Upper lobe of left lung (tissue), 6 donors: ENCODE results near the gene P2RX1. TPM values are rescaled to one million over a fixed set of nuclear protein-coding genes. Genes with fewer than 3 reads are reported as not detected.

ENCODE experiments used
- ATAC-seq, 2 donors: fragments of 200-7000 bp; cut with Tn5 transposase; one replicate each; pipeline ENCODE4 v1.9.1; 2022; ENCODE audit warnings: mild to moderate bottlenecking in 2 of 2, moderate library complexity in 2 of 2; ENCODE audit not compliant: low FRiP score in 2 of 2
- DNase-seq, 2 donors: peaks; one replicate each; pipeline ENCODE4 v3.0.0-alpha.2; 2019 to 2020
- H3K27ac ChIP-seq, 4 donors: fragments of 200-600 bp; sonication (generic); one replicate each; pipeline ENCODE4 v1.5.1; 2016 to 2019
- H3K27me3 ChIP-seq, 4 donors: fragments of 200-600 bp; sonication (generic); one replicate each; pipeline ENCODE4 v1.5.1; 2017 to 2019
- H3K36me3 ChIP-seq, 4 donors: fragments of 200-600 bp; sonication (generic); one replicate each; pipeline ENCODE4 v1.5.1; 2016 to 2019
- H3K4me1 ChIP-seq, 4 donors: fragments of 200-600 bp; sonication (generic); one replicate each; pipeline ENCODE4 v1.5.1; 2018 to 2019
- H3K4me3 ChIP-seq, 4 donors: fragments of 200-600 bp; sonication (generic); one replicate each; pipeline ENCODE4 v1.5.1; 2017 to 2019; ENCODE audit warnings: mild to moderate bottlenecking in 2 of 4, moderate library complexity in 1 of 4
- H3K9me3 ChIP-seq, 4 donors: fragments of 200-600 bp; sonication (generic); one replicate each; pipeline ENCODE4 v1.5.1; 2018 to 2019
- EP300 ChIP-seq, 4 donors: sonication (generic); formaldehyde crosslinking; IDR thresholded peaks; one replicate each; pipeline ENCODE4 v1.5.1; 2017; ENCODE audit warnings: antibody characterized with exemption in 4 of 4, control low read depth in 2 of 4
- POLR2A ChIP-seq, 4 donors: fragments of 450-650 bp; IDR thresholded peaks; one replicate each; pipeline ENCODE4 v1.5.1; 2016 to 2017; ENCODE audit warnings: antibody characterized with exemption in 4 of 4, mild to moderate bottlenecking in 2 of 4
- POLR2AphosphoS5 ChIP-seq, 2 donors: sonication (generic); formaldehyde crosslinking; IDR thresholded peaks; one replicate each; pipeline ENCODE4 v1.5.1; 2017; ENCODE audit warnings: antibody characterized with exemption in 2 of 2
- WGBS, 2 donors: methylation state at CpG; one replicate each; pipeline ENCODE4 v1.1.5; 2017 to 2018; 5-methylcytosine and 5-hydroxymethylcytosine counted together
- total RNA-seq, 6 donors: library from RNA; depleted of rRNA in 4 of 6; stranded (reverse); fragments of >200 nt in 4 of 6; gene quantifications; one replicate each; pipeline versions ENCODE4 v1.1.0 to v1.2.1, GENCODE V29; 2016 to 2021
- TF ChIP-seq, protein P1 (sequence below), 6 experiments: fragments of 450-650 bp in 4 of 6; fragments of 200-600 bp in 2 of 6; sonication (generic) in 2 of 6; IDR thresholded peaks; one replicate each; pipeline ENCODE4 v1.5.1; 2016 to 2019; ENCODE audit warnings: antibody characterized with exemption in 6 of 6
- donor health status: DM: no; HTN: no; CAD: no; lungs with moderate emphysema.
- donor health status: DM: no; HTN: yes; CAD: no; lungs with severe emphysema.

The P2RX1 gene
- total RNA-seq: 10 to 100 TPM in 2 of 6 donors, 1 to 10 TPM in 4; 3.7 to 29.9 (median 9.4) TPM

DNA sequence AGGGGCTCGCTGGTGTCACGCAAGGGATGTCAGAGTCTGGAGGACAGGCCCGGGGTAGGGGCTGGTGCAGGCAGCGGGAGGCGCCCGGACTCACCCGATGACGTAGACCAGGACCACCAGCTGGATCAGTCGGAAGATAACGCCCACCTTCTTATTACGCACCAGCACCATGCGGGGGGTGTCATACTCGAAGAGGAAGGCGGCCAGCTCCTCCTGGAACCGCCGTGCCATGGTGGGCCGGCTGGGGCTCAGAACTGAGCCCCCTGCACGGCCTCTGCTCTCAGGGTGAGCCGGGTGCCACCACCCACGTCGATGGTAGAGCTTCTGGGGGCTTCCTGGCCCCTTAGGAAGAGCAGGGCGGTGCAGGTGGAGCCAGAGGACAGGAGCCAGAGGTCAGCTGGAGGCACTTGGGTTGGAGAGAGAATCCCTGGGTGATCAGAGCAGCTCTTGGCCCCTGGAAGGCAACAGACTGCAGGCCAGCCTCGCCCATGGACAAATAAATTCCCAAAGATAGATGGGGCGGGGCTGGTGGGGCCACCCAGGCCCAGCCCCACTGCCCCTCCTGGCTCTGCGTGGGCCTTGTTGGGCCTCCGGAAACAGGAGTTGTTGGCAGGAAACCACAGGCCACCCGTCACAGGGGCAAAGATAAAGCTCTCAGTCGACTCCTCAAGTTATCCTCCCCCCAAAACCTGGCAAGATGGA is at the start of gene P2RX1:
Gene P2RX1 (minus strand): TSS at position 471 of the 702 bp plus-strand sequence. CDS start 240 bp downstream, at position 231.
- peak in 1 of 4 donors; percentile 17 for TF ChIP-seq POLR2A (IDR thresholded peaks at IDR 0.05)
- no peak for TF ChIP-seq POLR2AphosphoS5 (IDR thresholded peaks at IDR 0.05)
- TF ChIP-seq, protein P1, sequence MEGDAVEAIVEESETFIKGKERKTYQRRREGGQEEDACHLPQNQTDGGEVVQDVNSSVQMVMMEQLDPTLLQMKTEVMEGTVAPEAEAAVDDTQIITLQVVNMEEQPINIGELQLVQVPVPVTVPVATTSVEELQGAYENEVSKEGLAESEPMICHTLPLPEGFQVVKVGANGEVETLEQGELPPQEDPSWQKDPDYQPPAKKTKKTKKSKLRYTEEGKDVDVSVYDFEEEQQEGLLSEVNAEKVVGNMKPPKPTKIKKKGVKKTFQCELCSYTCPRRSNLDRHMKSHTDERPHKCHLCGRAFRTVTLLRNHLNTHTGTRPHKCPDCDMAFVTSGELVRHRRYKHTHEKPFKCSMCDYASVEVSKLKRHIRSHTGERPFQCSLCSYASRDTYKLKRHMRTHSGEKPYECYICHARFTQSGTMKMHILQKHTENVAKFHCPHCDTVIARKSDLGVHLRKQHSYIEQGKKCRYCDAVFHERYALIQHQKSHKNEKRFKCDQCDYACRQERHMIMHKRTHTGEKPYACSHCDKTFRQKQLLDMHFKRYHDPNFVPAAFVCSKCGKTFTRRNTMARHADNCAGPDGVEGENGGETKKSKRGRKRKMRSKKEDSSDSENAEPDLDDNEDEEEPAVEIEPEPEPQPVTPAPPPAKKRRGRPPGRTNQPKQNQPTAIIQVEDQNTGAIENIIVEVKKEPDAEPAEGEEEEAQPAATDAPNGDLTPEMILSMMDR (IDR thresholded peaks at IDR 0.05): no peak
- no peak for TF ChIP-seq EP300 (IDR thresholded peaks at IDR 0.05)
- 53 to 75% methylated on average over 16 to 25 of the region's 28 CpGs for WGBS, 2 donors
- H3K4me1 ChIP-seq: peaks cover 26 to 40% (median 33%) of the 10 kb centered on the region in 4 donors
- peak; percentile 73 to 79 for DNase-seq
- peak within 1 kb of the TSS; percentile 50 to 89 (median 80) for H3K27ac ChIP-seq
- ATAC-seq: peak; percentile 30 to 31
- no peaks in the 10 kb centered on the region for H3K36me3 ChIP-seq
- no peaks in the 10 kb centered on the region for H3K9me3 ChIP-seq
- H3K27me3 ChIP-seq: no peaks in the 10 kb centered on the region
- H3K4me3 ChIP-seq: peak within 1 kb of the TSS in 3 of 4 donors; percentile 23 to 38 (median 34)

- no peaks in the 10 kb centered on the region for H3K9me3 ChIP-seq
- no peaks in the 10 kb centered on the region for H3K36me3 ChIP-seq
- peaks cover 0 to 8% (median 3%) of the 10 kb centered on the region in 4 donors for H3K27me3 ChIP-seq
- H3K4me3 ChIP-seq: peak overlapping the region; percentile 7 to 72 (median 64)
- DNase-seq: peak in 1 of 2 donors; percentile 91
- 23 to 50% methylated on average over 8 to 17 of the region's 17 CpGs for WGBS, 2 donors
- peaks cover 45 to 54% (median 47%) of the 10 kb centered on the region in 4 donors for H3K4me1 ChIP-seq
- peak; percentile 80 to 86 for ATAC-seq
- peak overlapping the region; percentile 64 to 85 (median 84) for H3K27ac ChIP-seq
- TF ChIP-seq EP300 (IDR thresholded peaks at IDR 0.05) (no peak), POLR2AphosphoS5 (IDR thresholded peaks at IDR 0.05) (peak in 1 of 2 donors; percentile 64), POLR2A (IDR thresholded peaks at IDR 0.05) (peak in 1 of 4 donors; percentile 39)
- TF ChIP-seq, protein P1 (IDR thresholded peaks at IDR 0.05): peak in 1 of 6 experiments; percentile 14
Measured at GRCh38 chr17:3965118-3965800, 49.0 kb upstream of the P2RX1 start.

GRCh38 chr17:3964203-3965117 is 48.2 kb upstream of the P2RX1 start, which contains the start of gene ATP2A3:
TSS of gene ATP2A3 (minus strand) at chr17:3964437. CDS start at chr17:3964291, 146 bp downstream.
- peak within 1 kb of the TSS; percentile 64 to 85 (median 84) for H3K27ac ChIP-seq

GRCh38 chr17:3963237-3964201 is 47.3 kb upstream of the P2RX1 start:
- Histone ChIP-seq H3K4me1 (peaks cover 58 to 70% (median 62%) of the 10 kb centered on the region in 4 donors), H3K9me3 (no peaks in the 10 kb centered on the region)
- ATAC-seq: no peak

More at GRCh38 chr17:3964203-3965117, 48.2 kb upstream of the P2RX1 start, which contains the start of gene ATP2A3:
- peaks cover 53 to 62% (median 55%) of the 10 kb centered on the region in 4 donors for H3K4me1 ChIP-seq
- no peak for TF ChIP-seq POLR2AphosphoS5 (IDR thresholded peaks at IDR 0.05)
- TF ChIP-seq POLR2A (IDR thresholded peaks at IDR 0.05): peak in 2 of 4 donors; percentile 45 to 59
- WGBS, 2 donors: 0 to 1% methylated on average over 11 to 40 of the region's 92 CpGs
- peak; percentile 66 to 94 for DNase-seq
- no peaks in the 10 kb centered on the region for H3K36me3 ChIP-seq
- peak in 1 of 2 donors; percentile 69 for ATAC-seq
- H3K4me3 ChIP-seq: peak within 1 kb of the TSS; percentile 47 to 72 (median 64)
- H3K27me3 ChIP-seq: peaks cover 0 to 8% (median 3%) of the 10 kb centered on the region in 4 donors
- no peaks in the 10 kb centered on the region for H3K9me3 ChIP-seq

More at GRCh38 chr17:3963237-3964201, 47.3 kb upstream of the P2RX1 start:
- no peaks in the 10 kb centered on the region for H3K36me3 ChIP-seq
- WGBS, 2 donors: 10 to 25% methylated on average over 2 to 52 of the region's 64 CpGs
- peak overlapping the region; percentile 47 to 72 (median 64) for H3K4me3 ChIP-seq
- TF ChIP-seq EP300 (IDR thresholded peaks at IDR 0.05) (no peak), POLR2A (IDR thresholded peaks at IDR 0.05) (no peak), POLR2AphosphoS5 (IDR thresholded peaks at IDR 0.05) (peak in 1 of 2 donors; percentile 27)
- TF ChIP-seq, protein P1 (IDR thresholded peaks at IDR 0.05): no peak
- peaks cover 0 to 8% (median 3%) of the 10 kb centered on the region in 4 donors for H3K27me3 ChIP-seq
- peak overlapping the region; percentile 64 to 85 (median 75) for H3K27ac ChIP-seq
- DNase-seq: peak; percentile 64 to 87
